HG02642 (cell line): ENCODE data around the gene CNTFR.
A peak's percentile ranks its signal among the peaks of the same experiment; 100 is the strongest.
"Not testable (repeated sequence)": the region's sequence is repeated elsewhere in the genome, so short reads cannot be mapped to it uniquely, and the experiment has no call there.

Experiments used
- ATAC-seq: cut with Tn5 transposase; IDR thresholded peaks from one replicate; pipeline ENCODE4 v1.9.1; 2021; ENCODE audit warnings: mild to moderate bottlenecking; ENCODE audit not compliant: unreplicated experiment, poor library complexity

Gene CNTFR

DNA sequence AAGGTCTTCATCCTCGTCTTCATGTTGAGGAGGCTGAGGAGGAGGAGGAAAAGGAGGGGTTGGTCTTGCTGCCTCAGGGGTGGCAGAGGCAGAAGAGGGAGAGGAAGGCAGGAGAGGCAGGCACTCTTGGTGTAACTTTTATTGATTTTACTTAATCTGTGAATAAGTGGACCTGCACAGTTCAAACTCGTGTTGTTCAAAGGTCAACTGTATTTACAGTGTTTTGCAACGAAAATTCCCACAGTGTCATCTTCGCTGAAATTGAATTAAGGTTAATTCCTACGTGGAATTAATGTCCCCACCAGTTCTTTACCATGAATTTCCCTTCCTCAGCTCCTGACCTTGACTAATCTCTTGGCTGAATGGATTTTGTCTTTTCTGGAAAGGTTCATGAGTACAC lies 45.5 kb downstream of the CNTFR start:
- no peak for ATAC-seq

GRCh38 chr9:34541540-34541939 lies 48.0 kb downstream of the CNTFR start:
- no peak for ATAC-seq

GRCh38 chr9:34540827-34541226 lies 48.7 kb downstream of the CNTFR start:
- no peak for ATAC-seq

- no peak for ATAC-seq
Observed at GRCh38 chr9:34536685-34537084, 52.8 kb downstream of the CNTFR start.

- ATAC-seq, result not testable (repeated sequence)
Observed at GRCh38 chr9:34532041-34532440, 57.5 kb downstream of the CNTFR start.

GRCh38 chr9:34526026-34526425 lies 63.5 kb downstream of the CNTFR start:
- ATAC-seq, result no peak

- no peak for ATAC-seq
Observed at GRCh38 chr9:34524349-34524748, 65.2 kb downstream of the CNTFR start.

DNA sequence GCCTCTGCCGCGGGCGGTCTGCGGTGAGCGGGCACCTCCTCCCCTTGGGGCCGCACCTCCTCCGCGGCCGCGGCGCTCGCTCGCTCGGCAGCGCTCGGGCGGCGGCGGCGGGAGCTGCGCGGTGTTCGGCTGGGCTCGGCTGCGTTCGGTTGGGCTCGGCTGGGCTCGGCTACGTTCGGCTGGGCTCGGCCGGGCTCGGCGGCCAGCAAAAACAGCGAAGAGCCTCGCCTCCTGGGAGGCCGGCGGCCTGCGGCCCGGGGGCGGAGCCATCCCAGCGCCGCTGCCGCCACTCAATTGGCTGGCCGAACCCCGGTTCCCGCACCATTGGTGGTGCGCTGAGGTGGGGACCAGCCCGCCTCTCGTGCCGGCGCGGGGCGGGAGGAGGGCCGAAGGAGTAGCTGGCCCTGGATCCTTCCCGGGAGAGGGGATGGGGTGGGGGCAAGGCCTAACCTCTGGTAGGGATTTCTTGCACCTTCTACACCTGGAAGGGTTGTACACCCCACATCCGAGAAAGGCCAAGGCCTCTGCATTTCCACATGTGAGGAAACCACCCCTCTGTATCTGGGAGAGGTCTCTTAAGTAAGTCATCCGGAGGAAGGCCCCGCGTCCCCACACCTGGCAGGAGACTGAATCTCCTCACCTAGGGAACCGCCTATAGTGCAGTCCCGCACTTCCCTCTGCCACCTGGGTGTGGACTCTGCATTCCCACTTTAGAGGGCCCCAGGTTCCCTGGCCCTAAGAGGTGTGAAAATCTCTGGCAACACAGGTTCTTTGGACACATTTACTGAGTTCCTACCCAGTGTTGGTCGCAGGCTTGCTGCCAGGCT lies 66.3 kb downstream of the CNTFR start, which contains the start of gene ENHO:
Gene ENHO, minus strand, starts transcription at position 20 of the 827 bp plus-strand sequence. CDS start 1,295 bp downstream, outside the sequence.
- ATAC-seq, result peak; percentile 89

DNA sequence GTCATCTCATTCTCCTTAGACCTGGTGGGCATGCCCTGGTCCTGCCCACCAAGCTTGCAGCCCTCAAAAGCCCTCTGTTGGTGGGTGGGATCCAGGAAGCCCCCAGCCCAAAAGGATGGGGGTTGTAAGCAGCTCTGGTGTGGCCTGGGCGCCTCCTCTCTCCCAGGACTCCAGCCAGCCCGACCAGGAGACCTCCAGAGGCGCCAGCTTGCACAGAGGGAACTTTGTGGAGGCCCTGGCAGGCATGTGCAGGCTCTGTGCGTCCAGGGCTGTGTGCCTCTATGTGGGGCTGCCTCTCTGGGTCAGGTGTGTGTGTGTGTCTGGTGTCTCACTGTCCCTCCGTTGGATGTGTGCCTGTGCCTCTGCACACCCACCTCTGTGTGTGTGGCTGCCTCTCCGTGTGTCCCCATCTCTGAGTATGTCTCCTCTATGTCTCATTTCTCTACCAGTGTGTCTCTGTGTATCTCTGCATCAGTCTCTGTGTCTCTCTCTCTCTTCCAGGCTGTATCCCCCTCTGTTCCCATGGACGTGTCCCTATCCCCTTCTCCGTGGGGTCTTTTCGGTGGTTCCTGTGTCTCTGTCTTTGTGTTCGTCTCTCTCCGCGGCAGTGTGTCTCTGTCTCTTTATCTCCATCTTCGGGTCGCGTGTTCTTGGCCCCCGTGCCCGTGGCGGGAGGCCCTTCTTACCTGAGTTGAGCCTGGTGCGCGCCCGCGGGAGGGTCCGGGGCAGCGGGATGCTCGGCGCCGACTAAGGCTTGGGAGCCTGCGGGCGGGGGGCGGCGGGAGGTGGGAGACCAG lies 67.2 kb downstream of the CNTFR start:
- no peak for ATAC-seq

DNA sequence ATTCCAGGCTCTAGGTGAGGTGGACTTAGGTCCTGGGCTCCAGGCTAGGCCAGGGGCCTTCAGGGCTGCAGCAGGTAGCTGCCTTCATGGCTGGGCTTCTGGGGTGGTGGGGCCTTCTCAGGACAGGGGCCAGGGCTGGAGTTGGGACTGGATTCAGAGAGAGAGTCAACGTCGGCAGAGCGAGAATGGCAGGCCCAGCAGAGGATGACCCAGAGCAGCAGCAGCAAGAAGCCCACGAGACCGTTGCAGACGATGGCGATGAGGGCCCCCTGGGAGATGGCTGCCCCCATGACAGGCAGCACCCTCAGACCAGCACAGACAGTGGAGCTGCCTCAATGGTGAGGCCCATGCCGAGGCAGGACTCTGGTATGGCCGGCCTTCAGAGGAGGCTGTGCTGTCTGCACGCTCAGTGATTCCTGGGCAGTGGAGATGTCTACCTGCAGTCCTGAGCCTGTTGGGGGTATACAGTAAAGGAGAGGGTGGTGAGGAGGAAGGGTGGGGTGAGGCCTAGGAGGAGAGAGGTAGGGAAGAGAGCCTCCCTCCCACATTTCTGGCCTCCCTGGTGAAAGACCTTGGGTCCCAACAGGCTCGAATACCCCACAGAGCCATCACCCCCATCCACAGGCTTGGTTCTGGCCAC lies 68.0 kb downstream of the CNTFR start:
- no peak for ATAC-seq

- ATAC-seq, result no peak
Observed at GRCh38 chr9:34520505-34521385, 68.8 kb downstream of the CNTFR start.

DNA sequence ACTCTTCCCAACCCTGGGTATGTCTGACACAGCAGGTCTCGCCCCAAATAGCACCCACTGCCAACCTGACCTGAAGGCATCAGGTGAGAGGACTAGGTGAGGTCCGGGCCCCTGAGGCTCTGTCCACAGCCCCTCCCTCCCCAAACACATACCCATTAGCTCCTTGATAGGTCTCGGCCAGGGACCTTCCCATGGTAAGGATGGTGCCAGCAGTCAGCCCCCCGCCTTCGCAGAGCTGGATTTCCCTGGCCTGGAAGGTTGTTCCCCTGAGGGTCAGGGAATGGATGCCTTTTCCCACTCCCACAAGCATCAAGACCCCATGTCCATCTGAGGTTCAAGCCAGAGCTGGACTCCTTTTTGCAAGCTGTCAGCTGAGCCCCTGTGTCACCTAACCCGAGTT lies 69.4 kb downstream of the CNTFR start:
- no peak for ATAC-seq

GRCh38 chr9:34519321-34520020 lies 70.1 kb downstream of the CNTFR start:
- ATAC-seq, result no peak

GRCh38 chr9:34518896-34519295 lies 70.6 kb downstream of the CNTFR start:
- ATAC-seq, result no peak

- ATAC-seq, result no peak
Observed at GRCh38 chr9:34518110-34518616, 71.4 kb downstream of the CNTFR start.

- no peak for ATAC-seq
Observed at GRCh38 chr9:34517185-34517584, 72.3 kb downstream of the CNTFR start.

- no peak for ATAC-seq
Observed at GRCh38 chr9:34515959-34516358, 73.6 kb downstream of the CNTFR start.

DNA sequence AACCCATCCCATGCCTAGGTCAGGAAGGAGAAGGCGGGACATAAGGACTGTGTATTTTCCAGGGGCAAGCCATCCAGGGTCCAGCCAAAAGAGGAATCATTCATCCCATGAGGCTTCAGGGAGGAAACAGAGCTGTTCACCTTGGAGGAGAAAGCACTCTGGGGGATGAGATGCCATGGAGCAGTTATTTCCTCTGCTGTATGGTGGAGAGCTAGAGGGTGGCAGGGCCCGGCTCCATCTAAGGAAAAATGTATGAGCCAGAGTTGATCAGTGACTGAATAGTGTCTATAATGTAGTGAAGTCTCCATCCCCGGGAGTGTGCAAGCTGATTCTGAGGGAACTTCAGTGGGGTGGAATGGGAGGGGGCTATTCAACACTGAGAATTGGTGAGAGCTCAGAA lies 74.7 kb downstream of the CNTFR start:
- no peak for ATAC-seq

DNA sequence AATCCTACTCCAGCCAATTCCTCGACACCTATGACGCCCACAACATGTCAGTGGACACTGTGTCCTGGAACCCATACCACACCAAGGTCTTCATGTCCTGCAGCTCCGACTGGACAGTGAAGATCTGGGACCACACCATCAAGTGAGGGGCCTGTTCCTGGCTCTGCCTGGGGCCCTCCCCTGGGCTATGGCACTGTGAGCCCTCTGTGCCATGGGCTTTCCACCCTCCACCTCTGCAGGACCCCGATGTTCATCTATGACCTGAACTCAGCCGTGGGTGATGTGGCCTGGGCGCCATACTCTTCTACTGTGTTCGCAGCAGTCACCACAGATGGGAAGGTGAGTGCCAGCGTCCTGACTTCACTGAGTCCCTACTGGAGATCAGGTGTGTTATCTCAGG lies 75.1 kb downstream of the CNTFR start:
- ATAC-seq, result no peak
